ENCODE measurements around the gene WDR18. TPM values are rescaled to one million over a fixed set of nuclear protein-coding genes. Genes with fewer than 3 reads are reported as not detected.

WDR18 gene
- total RNA-seq, 1 donor from 2014 or later: 20.6 TPM

GRCh38 chr19:991174-991931 lies 7.2 kb downstream of the WDR18 start:
- no peak for DNase-seq (ENCODE audit: low spot score)

- no peak for DNase-seq (ENCODE audit: low spot score)
Observed at GRCh38 chr19:991932-992669, 8.0 kb downstream of the WDR18 start.

GRCh38 chr19:992670-993055 lies 8.5 kb downstream of the WDR18 start:
- DNase-seq (ENCODE audit: low spot score): no peak

- no peak for DNase-seq (ENCODE audit: low spot score)
Observed at GRCh38 chr19:993361-993830, 9.3 kb downstream of the WDR18 start.

GRCh38 chr19:993831-994393 lies 9.8 kb downstream of the WDR18 start:
- DNase-seq (ENCODE audit: low spot score): no peak

- no peak for DNase-seq (ENCODE audit: low spot score)
Observed at GRCh38 chr19:994516-994915, 10.4 kb downstream of the WDR18 start.

- no peak for DNase-seq (ENCODE audit: low spot score)
Observed at GRCh38 chr19:995051-995827, 11.1 kb downstream of the WDR18 start.

- no peak for DNase-seq (ENCODE audit: low spot score)
Observed at GRCh38 chr19:996051-996838, 12.1 kb downstream of the WDR18 start.

- DNase-seq (ENCODE audit: low spot score): no peak
Observed at GRCh38 chr19:998064-998463, 13.9 kb downstream of the WDR18 start.

GRCh38 chr19:999379-999719 lies 15.2 kb downstream of the WDR18 start:
- DNase-seq (ENCODE audit: low spot score): no peak

GRCh38 chr19:1000095-1000494 lies 15.9 kb downstream of the WDR18 start, which contains the start of gene GRIN3B:
Gene GRIN3B (plus strand): TSS chr19:1000419. CDS start chr19:1000438, 19 bp downstream.
- no peak for DNase-seq (ENCODE audit: low spot score)

GRCh38 chr19:1000591-1001537 lies 16.7 kb downstream of the WDR18 start:
- no peak for DNase-seq (ENCODE audit: low spot score)

- DNase-seq (ENCODE audit: low spot score): no peak
Observed at GRCh38 chr19:1001538-1002166, 17.5 kb downstream of the WDR18 start.

GRCh38 chr19:1002600-1002999 lies 18.5 kb downstream of the WDR18 start:
- no peak for DNase-seq (ENCODE audit: low spot score)

- no peak for DNase-seq (ENCODE audit: low spot score)
Observed at GRCh38 chr19:1003283-1003682, 19.1 kb downstream of the WDR18 start.

- DNase-seq (ENCODE audit: low spot score): no peak
Observed at GRCh38 chr19:1004204-1004802, 20.2 kb downstream of the WDR18 start.

GRCh38 chr19:1004803-1005664 lies 20.9 kb downstream of the WDR18 start:
- DNase-seq (ENCODE audit: low spot score): no peak
